ENCODE data around the gene MTR.

- no peak for TF ChIP-seq TCF4 (CRISPR knock-in tag; IDR thresholded peaks at IDR 0.05; ENCODE audit: borderline replicate concordance)
- TF ChIP-seq OSR1 (CRISPR knock-in tag; IDR thresholded peaks at IDR 0.05): no peak
- no peak for TF ChIP-seq ZNF565 (CRISPR knock-in tag; conservative IDR thresholded peaks at IDR 0.05; ENCODE audit: low read depth)
- no peak for TF ChIP-seq ZFP30 (CRISPR knock-in tag; IDR thresholded peaks at IDR 0.05)
- no peak for TF ChIP-seq ZC3H10 (CRISPR knock-in tag; IDR thresholded peaks at IDR 0.05)
- TF ChIP-seq RARB (CRISPR knock-in tag; IDR thresholded peaks at IDR 0.05): no peak
- no peak for TF ChIP-seq ZFP3 (CRISPR knock-in tag; IDR thresholded peaks at IDR 0.05)
- TF ChIP-seq PATZ1 (CRISPR knock-in tag; IDR thresholded peaks at IDR 0.05; ENCODE audit: borderline replicate concordance): no peak
- TF ChIP-seq CREB5 (CRISPR knock-in tag; IDR thresholded peaks at IDR 0.05; ENCODE audit: low read depth): no peak
- no peak for TF ChIP-seq GLIS3 (CRISPR knock-in tag; IDR thresholded peaks at IDR 0.05)
Observed at GRCh38 chr1:236872075-236872666, 77.1 kb downstream of the MTR start.

Measured in SK-N-SH treated with all-trans-retinoic acid at 6 μM for 48 hours (cell line).